DOHH2 (cell line): ENCODE results near the gene HSD3B1.
"Not testable (repeated sequence)": the region's sequence is repeated elsewhere in the genome, so short reads cannot be mapped to it uniquely, and the experiment has no call there.

Experiments used
- H3F3A ChIP-seq: fragments of 200-600 bp; sonication (generic), shearing (Covaris generic); 2 replicates; pipeline ENCODE4 v1.6.0; 2016; ENCODE audit warnings: antibody characterized with exemption, mild to moderate bottlenecking; ENCODE audit not compliant: control insufficient read depth, insufficient read depth
- H3K27ac ChIP-seq: fragments of 200-600 bp; sonication (generic); 2 replicates; pipeline ENCODE4 v1.5.1; 2014; ENCODE audit warnings: low read depth, mild to moderate bottlenecking, low read length, moderate library complexity
- H3K27me3 ChIP-seq: fragments of 200-600 bp; sonication (generic); 2 replicates; pipeline ENCODE4 v1.6.1; 2014; ENCODE audit warnings: mild to moderate bottlenecking, low read length, mixed read lengths; ENCODE audit not compliant: control insufficient read depth
- H3K36me3 ChIP-seq: fragments of 200-600 bp; sonication (generic); 2 replicates; pipeline ENCODE4 v1.6.1; 2014; ENCODE audit warnings: mild to moderate bottlenecking, low read length, moderate library complexity, mixed read lengths; ENCODE audit not compliant: control insufficient read depth
- H3K4me1 ChIP-seq: fragments of 200-600 bp; sonication (generic); 2 replicates; pipeline ENCODE4 v1.6.1; 2014; ENCODE audit warnings: mild to moderate bottlenecking, low read length, mixed read lengths; ENCODE audit not compliant: control insufficient read depth
- H3K4me2 ChIP-seq: fragments of 200-600 bp; sonication (generic); 2 replicates; pipeline ENCODE4 v1.6.0; 2014; ENCODE audit warnings: mild to moderate bottlenecking, low read length, moderate library complexity
- H3K4me3 ChIP-seq: fragments of 200-600 bp; sonication (generic); 2 replicates; pipeline ENCODE4 v1.5.1; 2014; ENCODE audit warnings: mild to moderate bottlenecking, low read length, mixed read lengths
- H3K79me2 ChIP-seq: fragments of 200-600 bp; sonication (generic); 2 replicates; pipeline ENCODE4 v1.6.1; 2014; ENCODE audit warnings: mild to moderate bottlenecking, low read length, mixed read lengths; ENCODE audit not compliant: control insufficient read depth
- H3K9me2 ChIP-seq: fragments of 200-600 bp; sonication (generic); replicated peaks from 2 replicates; pipeline ENCODE4 v1.6.1; 2014; ENCODE audit warnings: mild to moderate bottlenecking, low read length, mixed read lengths; ENCODE audit not compliant: control insufficient read depth
- H3K9me3 ChIP-seq: fragments of 200-600 bp; sonication (generic); 2 replicates; pipeline ENCODE4 v1.6.1; 2014; ENCODE audit warnings: antibody characterized with exemption, low read length, mixed read lengths; ENCODE audit not compliant: control insufficient read depth, insufficient read depth
- H4K20me1 ChIP-seq: fragments of 200-600 bp; sonication (generic); 2 replicates; pipeline ENCODE4 v1.6.0; 2014; ENCODE audit warnings: low read depth, mild to moderate bottlenecking, antibody characterized with exemption, low read length, moderate library complexity; ENCODE audit not compliant: control insufficient read depth, insufficient read depth
- CTCF ChIP-seq: fragments of 200-600 bp; sonication (generic); IDR thresholded peaks from one replicate; pipeline ENCODE4 v1.5.1; 2014; ENCODE audit warnings: antibody characterized with exemption, mild to moderate bottlenecking, low read depth, low read length; ENCODE audit not compliant: poor library complexity, severe bottlenecking
- EZH2phosphoT487 ChIP-seq: fragments of 200-600 bp; sonication (generic); IDR thresholded peaks from 2 replicates; pipeline ENCODE4 v1.6.1; 2017; ENCODE audit warnings: borderline replicate concordance, mild to moderate bottlenecking, antibody characterized with exemption, low read length, moderate library complexity, mixed read lengths

Gene HSD3B1

DNA sequence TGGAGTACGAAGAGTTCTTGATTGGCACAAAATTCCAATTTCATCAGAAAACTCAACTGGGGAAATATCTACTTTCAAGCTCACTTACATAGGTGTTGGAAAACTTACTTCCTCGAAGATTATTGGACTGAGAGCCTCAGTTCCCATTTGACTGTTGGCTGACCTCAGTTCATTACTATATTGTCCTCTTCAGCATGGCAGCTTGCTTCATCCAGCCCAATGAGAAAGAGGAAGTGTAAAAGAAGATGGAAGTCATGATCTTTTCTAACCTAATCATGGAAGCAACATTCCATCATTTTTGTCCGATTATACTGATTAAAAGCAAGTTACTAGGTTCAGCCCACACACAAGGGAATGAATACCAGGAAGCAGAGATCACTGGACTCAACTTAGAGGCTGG, 49.4 kb downstream of the HSD3B1 start:
- H3K27ac ChIP-seq: no peak overlapping the region
- TF ChIP-seq CTCF: no peak
- no peak for TF ChIP-seq EZH2phosphoT487
- H3K9me2 ChIP-seq: no peaks in the 10 kb centered on the region
- no peaks in the 10 kb centered on the region for H3F3A ChIP-seq
- no peak overlapping the region for H3K4me3 ChIP-seq
- no peaks in the 10 kb centered on the region for H3K36me3 ChIP-seq
- H3K4me2 ChIP-seq: no peak overlapping the region
- H3K9me3 ChIP-seq: no peaks in the 10 kb centered on the region
- H3K27me3 ChIP-seq: no peaks in the 10 kb centered on the region
- no peaks in the 10 kb centered on the region for H3K79me2 ChIP-seq
- no peaks in the 10 kb centered on the region for H4K20me1 ChIP-seq
- H3K4me1 ChIP-seq: no peaks in the 10 kb centered on the region

DNA sequence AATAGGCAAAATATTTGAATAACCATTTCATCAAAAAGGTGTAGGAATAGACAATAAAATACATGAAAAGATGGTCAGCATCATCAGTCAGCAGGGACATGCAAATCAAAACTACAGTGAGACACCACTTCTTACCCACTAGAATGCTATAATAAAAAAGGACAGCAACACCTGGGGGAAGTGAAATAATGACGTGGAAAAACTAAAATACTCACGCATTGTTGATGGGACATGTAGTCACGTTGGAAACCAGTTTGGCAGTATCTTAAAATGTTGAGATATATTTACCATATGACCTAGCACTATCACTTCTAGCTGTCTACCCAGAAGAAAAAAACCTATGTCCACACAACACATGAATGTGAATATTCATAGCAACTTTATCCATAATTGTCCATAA, 53.4 kb downstream of the HSD3B1 start:
- not testable (repeated sequence) for H3K79me2 ChIP-seq

GRCh38 chr1:119564548-119564947, 57.5 kb downstream of the HSD3B1 start:
- no peak overlapping the region for H3K4me3 ChIP-seq
- no peak for TF ChIP-seq CTCF
- H3K4me2 ChIP-seq: no peak overlapping the region

More for the DNA sequence above, 53.4 kb downstream of the HSD3B1 start:
- not testable (repeated sequence) for H3K4me3 ChIP-seq, H3K4me2 ChIP-seq, H3K27me3 ChIP-seq, H3K27ac ChIP-seq, H3K9me2 ChIP-seq, H3K4me1 ChIP-seq, H3F3A ChIP-seq, H3K9me3 ChIP-seq, H4K20me1 ChIP-seq, H3K36me3 ChIP-seq

More at GRCh38 chr1:119564548-119564947, 57.5 kb downstream of the HSD3B1 start:
- H3K79me2 ChIP-seq: no peaks in the 10 kb centered on the region
- H3F3A ChIP-seq: no peaks in the 10 kb centered on the region
- H3K27ac ChIP-seq: no peak overlapping the region
- H3K36me3 ChIP-seq: no peaks in the 10 kb centered on the region
- no peaks in the 10 kb centered on the region for H3K4me1 ChIP-seq
- H4K20me1 ChIP-seq: no peaks in the 10 kb centered on the region
- H3K27me3 ChIP-seq: no peaks in the 10 kb centered on the region
- H3K9me3 ChIP-seq: no peaks in the 10 kb centered on the region
- no peaks in the 10 kb centered on the region for H3K9me2 ChIP-seq
